ENCODE results near the gene ASCC2.

Gene ASCC2

DNA sequence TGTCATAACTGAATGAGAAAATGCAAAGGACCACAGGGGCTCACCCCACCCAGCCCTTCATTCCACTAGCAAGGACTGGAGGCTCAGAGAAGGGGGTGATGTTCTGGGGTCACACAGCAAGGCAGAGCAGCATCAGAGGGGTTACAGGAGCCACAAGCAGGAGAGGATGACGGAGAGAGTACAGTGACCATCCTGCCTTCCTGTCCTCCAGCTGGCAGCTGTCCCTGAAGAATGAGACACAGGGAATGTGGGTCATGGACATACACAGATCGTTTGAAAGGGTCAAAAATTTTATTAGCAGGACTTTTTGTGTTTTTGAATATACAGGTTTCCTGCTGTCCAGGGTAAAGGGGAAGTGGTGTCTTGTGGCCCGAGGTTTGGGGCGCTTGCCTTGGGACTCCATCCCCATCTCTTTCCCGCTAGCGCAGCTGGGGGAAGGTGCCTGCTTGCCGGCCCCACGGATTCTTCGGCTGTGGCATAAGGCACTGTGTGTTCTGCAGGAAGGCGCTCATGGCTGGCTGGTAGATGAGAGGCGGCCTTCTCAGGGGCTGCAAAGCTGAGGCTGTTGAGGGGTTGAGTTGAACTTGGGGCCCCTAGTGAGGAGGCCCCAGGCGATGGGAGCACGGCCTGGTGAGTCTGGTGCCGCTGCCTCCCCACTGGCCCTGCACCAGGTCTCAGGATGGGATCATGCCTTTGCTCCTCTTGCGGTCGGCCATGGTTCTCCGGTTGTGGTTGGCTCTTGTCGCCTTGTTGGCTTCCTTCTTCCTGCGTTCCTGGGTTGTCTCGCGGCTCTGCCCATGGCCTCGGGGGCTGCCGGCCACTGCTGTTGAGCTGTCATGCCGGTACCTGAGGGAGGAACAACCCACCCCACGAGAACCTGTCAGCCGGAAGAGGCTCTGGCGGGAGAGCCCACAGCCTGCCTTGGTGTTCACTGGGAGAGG lies 49.5 kb downstream of the ASCC2 start:
- TF ChIP-seq, protein P1, sequence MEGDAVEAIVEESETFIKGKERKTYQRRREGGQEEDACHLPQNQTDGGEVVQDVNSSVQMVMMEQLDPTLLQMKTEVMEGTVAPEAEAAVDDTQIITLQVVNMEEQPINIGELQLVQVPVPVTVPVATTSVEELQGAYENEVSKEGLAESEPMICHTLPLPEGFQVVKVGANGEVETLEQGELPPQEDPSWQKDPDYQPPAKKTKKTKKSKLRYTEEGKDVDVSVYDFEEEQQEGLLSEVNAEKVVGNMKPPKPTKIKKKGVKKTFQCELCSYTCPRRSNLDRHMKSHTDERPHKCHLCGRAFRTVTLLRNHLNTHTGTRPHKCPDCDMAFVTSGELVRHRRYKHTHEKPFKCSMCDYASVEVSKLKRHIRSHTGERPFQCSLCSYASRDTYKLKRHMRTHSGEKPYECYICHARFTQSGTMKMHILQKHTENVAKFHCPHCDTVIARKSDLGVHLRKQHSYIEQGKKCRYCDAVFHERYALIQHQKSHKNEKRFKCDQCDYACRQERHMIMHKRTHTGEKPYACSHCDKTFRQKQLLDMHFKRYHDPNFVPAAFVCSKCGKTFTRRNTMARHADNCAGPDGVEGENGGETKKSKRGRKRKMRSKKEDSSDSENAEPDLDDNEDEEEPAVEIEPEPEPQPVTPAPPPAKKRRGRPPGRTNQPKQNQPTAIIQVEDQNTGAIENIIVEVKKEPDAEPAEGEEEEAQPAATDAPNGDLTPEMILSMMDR (IDR thresholded peaks at IDR 0.05), result no peak

DNA sequence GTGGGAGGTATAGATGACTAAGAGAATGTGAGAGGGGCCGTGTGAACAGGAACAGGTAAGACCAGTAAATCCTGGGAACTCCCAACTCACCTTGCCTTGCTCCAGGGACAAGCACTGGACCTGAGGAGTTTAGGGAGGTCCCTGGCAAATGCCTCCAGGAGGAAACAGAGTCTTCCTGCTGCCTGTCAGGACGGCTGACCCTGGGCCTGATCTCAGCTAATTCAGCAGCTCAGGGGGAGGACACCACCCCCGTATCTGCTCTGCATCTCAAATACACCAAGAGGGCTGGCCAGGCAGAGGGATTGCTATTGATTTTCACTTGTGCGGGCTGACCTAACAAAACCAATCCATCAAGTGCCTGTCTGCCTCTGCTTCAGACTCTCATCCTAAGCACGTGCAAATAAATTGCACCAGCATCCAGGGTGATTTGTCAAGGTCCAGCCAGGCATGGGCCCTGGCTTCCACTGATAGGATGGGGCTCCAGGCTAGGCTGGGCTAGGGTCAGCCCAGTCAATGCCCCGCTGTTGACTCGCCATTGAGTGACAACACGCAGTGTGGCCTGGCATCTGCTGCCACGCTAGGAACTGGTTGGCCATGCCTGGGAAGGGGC lies 50.6 kb downstream of the ASCC2 start:
- TF ChIP-seq, protein P1 (IDR thresholded peaks at IDR 0.05), result no peak

DNA sequence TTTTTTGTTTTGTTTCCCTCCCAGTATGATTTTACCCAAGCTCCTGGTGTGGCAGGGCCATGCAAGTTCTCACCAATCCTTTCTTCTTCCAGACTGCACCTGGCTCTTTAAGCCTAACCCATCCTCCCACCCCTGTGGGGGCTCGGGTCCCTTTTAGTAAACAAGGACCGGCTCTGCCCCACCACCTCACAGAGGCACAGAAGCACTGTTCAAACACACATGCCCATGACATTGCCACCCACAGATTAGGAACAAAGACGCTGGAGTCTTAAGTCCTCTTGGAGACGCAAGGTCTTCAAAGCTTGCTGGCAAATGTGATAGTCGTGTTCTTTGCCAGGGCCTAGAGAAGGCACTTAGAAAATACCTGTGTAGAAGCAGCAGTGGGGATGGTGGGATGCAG lies 52.0 kb downstream of the ASCC2 start:
- TF ChIP-seq, protein P1 (IDR thresholded peaks at IDR 0.05), result no peak

DNA sequence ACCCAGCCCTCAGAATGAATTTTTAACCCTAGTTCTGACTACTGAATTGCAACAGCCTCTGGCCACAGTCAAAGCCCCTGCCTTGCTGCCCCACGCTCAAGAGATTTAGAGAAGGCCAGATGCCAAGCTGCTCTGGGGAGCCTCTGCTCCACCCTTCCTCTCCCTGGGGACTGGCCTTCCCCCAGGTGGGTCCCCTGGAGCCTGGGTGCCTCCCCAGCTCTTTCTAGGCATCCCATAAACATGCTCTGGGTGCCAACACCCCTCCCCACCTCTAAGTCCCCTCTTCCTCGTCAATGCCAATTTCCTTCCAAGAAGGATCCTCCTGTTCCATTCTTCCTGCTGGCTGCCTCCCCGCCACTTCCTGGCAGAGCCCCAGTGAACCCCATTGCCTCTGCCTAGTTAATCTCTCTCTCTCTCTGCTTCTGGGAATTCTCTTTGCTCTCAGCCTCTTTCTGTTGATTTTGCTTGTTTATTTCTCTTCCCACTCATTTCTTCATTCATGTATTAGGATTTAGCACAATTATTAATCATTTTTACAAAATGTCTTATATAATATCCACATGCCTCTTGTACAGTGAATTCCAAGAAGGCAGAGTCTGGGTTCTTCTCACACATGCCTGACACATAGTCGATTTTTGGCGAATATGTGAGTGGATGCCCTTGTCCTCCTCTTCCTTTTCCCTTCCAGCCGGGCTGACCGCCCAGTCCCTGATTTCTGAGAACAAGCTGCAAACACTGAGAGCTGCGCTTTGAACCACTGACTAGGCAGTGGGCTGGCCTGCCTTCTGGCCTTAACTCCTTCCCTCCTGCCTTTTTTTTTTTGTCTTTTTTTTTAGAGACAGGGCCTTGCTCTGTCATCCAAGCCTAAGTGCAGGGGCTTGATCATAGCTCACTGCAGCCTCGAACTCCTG lies 53.4 kb downstream of the ASCC2 start:
- TF ChIP-seq, protein P1 (IDR thresholded peaks at IDR 0.05), result no peak

DNA sequence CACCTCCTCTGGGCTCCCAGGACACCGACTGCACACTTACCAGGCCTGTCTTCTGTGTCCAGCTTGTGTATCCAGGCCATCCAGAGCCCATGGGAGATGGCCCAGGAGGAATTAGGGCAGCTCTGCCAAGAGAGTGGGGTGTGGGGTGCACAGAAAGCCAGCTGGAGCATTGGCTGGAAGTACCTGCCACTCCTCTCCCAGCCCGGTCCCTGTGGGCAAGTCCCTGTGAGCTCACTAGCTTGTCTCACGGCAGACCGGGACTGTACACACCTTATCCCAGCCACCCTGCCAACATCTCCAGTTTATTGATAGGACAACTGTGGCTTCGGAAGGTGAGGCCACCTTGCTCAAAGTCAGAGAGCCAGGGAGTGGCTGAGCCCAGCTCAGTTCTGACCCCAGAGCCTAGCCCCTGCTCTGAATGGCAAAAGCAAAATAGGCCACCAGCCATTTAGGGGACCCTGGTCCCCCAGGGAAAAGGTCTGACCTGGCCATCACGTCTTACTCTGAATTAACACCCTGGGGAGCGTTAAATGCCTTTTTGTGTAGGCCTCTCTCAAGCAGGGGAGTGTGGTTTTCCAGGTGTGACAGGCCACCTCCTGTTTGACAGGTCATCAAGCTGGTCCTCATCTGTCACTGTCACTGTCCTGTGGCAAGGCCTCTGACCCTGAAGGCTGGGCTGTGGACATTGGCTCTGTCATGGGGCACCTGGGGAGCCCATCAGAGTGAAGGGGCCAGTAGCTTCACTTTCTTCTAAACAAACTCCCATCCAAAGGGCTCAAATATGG lies 55.8 kb downstream of the ASCC2 start:
- TF ChIP-seq, protein P1 (IDR thresholded peaks at IDR 0.05), result no peak

DNA sequence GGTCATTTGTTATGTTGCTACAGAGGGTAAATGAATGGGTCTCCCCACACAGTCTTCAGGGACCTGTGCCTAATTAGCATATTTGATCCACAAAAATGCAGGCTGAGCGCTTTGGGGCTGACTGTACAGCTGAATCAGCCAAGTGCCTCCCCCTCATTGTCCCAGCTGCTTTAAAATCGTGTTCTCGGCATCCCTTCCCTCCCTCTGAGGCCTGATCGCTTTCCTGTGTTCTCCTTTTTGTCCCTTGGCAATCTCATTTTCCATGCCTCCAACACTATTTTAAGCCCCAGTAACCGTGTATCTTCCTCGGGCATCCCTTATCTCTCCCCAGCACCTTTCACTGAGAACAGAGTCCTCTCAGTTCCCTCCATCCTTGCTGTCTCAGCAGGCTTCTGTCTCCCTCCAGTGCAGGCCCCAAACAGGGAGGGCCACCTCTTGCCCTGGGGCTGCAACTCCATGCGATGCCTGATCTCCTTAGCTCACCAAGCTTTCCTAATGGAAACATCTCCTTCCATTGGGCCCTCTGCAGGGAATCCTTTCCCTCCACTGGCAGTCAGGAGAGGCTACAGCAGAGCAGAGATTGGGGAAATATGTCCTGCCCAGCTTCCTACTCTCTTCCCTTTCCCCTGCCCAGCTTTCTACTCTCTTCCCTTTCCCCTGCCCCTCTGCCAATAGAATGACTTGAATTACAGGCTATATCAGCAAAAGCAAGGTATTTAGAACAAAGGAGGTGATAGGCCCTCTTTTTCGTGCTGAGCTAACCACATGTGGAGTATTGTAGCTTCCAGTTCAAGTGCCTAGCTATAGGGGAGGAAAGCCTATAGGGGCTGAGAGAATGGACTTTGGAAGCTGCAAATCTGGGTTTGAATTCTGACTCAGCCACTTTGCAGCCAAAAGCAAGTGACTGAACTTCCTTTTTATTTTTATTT lies 57.1 kb downstream of the ASCC2 start:
- TF ChIP-seq, protein P1 (IDR thresholded peaks at IDR 0.05), result no peak

Data from LNCAP (cell line).